MM.1S (cell line): ENCODE measurements around the gene SLC35F3.

Experiments
- DNase-seq: peaks from one replicate; pipeline ENCODE4 v3.0.0-alpha.2; 2015
- H2AFZ ChIP-seq: fragments of 300-600 bp; sonication (generic); 2 replicates; pipeline ENCODE4 v1.6.0; 2016; ENCODE audit warnings: antibody characterized with exemption, low read length
- H3F3A ChIP-seq: fragments of 300-600 bp; sonication (generic); 2 replicates; pipeline ENCODE4 v1.6.1; 2016; ENCODE audit warnings: mild to moderate bottlenecking, antibody characterized with exemption, low read length, moderate library complexity, mixed read lengths; ENCODE audit not compliant: insufficient read depth
- H3K27ac ChIP-seq: fragments of 300-600 bp; sonication (generic); 2 replicates; pipeline ENCODE4 v1.5.1; 2016; ENCODE audit warnings: mild to moderate bottlenecking, low read length
- H3K27me3 ChIP-seq: fragments of 300-600 bp; sonication (generic); replicated peaks from 2 replicates; pipeline ENCODE4 v1.6.0; 2016; ENCODE audit warnings: low read length; ENCODE audit not compliant: insufficient read depth
- H3K36me3 ChIP-seq: fragments of 300-600 bp; sonication (generic); replicated peaks from 2 replicates; pipeline ENCODE4 v1.6.1; 2016; ENCODE audit warnings: mild to moderate bottlenecking, low read length, mixed read lengths; ENCODE audit not compliant: insufficient read depth
- H3K4me1 ChIP-seq: fragments of 300-600 bp; sonication (generic); 2 replicates; pipeline ENCODE4 v1.6.1; 2016; ENCODE audit warnings: low read length, mixed read lengths
- H3K4me2 ChIP-seq: fragments of 300-600 bp; sonication (generic); 2 replicates; pipeline ENCODE4 v1.6.0; 2016; ENCODE audit warnings: low read depth, low read length
- H3K4me3 ChIP-seq: fragments of 300-600 bp; sonication (generic); 2 replicates; pipeline ENCODE4 v1.5.1; 2016; ENCODE audit warnings: low read length, mixed read lengths
- H3K79me2 ChIP-seq: fragments of 300-600 bp; sonication (generic); 2 replicates; pipeline ENCODE4 v1.6.1; 2016; ENCODE audit warnings: mixed run types, low read length, mixed read lengths
- H3K9ac ChIP-seq: fragments of 300-600 bp; sonication (generic); 2 replicates; pipeline ENCODE4 v1.6.1; 2016; ENCODE audit warnings: low read length, mixed read lengths
- H3K9me2 ChIP-seq: fragments of 300-600 bp; sonication (generic); replicated peaks from 2 replicates; pipeline ENCODE4 v1.6.1; 2016; ENCODE audit warnings: mild to moderate bottlenecking, low read length, mixed read lengths; ENCODE audit not compliant: insufficient read depth
- H3K9me3 ChIP-seq: fragments of 300-600 bp; sonication (generic); replicated peaks from 2 replicates; pipeline ENCODE4 v1.6.1; 2016; ENCODE audit warnings: mild to moderate bottlenecking, low read length, mixed read lengths; ENCODE audit not compliant: insufficient read depth
- H4K20me1 ChIP-seq: fragments of 300-600 bp; sonication (generic); 2 replicates; pipeline ENCODE4 v1.6.1; 2016; ENCODE audit warnings: mild to moderate bottlenecking, low read length, moderate library complexity, mixed read lengths; ENCODE audit not compliant: insufficient read depth
- EZH2 ChIP-seq: fragments of 300-600 bp; sonication (generic); optimal IDR thresholded peaks from 2 replicates; pipeline ENCODE3; 2017; ENCODE audit warnings: low read depth, mild to moderate bottlenecking, antibody characterized with exemption, low read length, mixed read lengths
- EZH2phosphoT487 ChIP-seq: fragments of 300-600 bp; sonication (generic); IDR thresholded peaks from 2 replicates; pipeline ENCODE4 v1.6.1; 2018; ENCODE audit warnings: antibody characterized with exemption, low read length
- TF ChIP-seq, protein P1 (sequence below): fragments of 300-600 bp; sonication (generic); IDR thresholded peaks from 2 replicates; pipeline ENCODE4 v1.5.1; 2016; ENCODE audit warnings: antibody characterized with exemption, low read length, mixed read lengths

The SLC35F3 gene

DNA sequence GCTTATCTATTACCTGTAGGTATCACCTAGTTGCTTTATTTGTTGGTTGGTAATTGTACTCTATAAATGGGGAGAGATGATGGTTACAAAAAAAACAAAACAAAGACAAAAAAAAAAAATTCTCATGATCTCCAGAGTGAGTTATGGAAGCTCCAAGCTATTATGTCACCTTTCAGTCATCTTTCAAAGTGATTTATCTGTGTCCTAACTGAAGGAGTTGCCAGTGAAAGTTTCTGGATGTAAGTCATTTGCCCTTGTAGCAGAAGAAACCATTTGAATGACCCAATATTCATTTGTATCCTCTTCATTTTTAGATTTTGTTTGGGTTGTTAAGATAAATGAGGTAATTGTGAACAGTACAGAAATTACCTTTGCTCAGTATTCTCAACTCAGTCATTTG lies 3.6 kb downstream of the SLC35F3 start:
- Histone ChIP-seq H3K27me3 (no peaks in the 10 kb centered on the region), H2AFZ (no peak overlapping the region), H3K9me3 (no peaks in the 10 kb centered on the region), H3K4me1 (no peaks in the 10 kb centered on the region), H3K4me3 (no peak overlapping the region), H3K36me3 (no peaks in the 10 kb centered on the region), H4K20me1 (no peaks in the 10 kb centered on the region), H3F3A (no peaks in the 10 kb centered on the region), H3K4me2 (no peak overlapping the region), H3K9ac (no peak overlapping the region), H3K9me2 (no peaks in the 10 kb centered on the region), H3K79me2 (no peaks in the 10 kb centered on the region), H3K27ac (no peak overlapping the region)
- TF ChIP-seq EZH2phosphoT487: no peak
- no peak for DNase-seq

DNA sequence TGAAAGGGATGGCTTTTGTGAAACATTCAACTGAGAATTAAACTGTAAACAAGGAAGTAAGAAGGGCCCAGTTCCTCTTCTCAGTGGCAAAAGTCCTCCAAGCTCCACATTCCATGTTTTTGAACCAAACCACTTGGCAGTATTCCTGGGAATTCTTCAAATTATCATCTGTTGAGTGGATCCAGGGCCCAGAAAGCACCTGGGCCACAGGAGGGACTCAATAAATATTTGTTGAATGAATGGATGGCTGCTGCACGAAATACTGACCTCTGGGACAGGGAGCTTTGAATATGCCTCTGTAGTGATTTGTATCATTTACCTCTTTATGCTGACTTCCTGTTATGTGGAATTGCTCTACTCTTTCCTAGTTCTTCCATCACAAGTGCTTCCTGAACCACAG lies 4.7 kb downstream of the SLC35F3 start:
- Histone ChIP-seq H3F3A (no peaks in the 10 kb centered on the region), H3K79me2 (no peaks in the 10 kb centered on the region), H3K4me1 (no peaks in the 10 kb centered on the region), H3K9me2 (no peaks in the 10 kb centered on the region), H3K4me2 (no peak overlapping the region), H3K36me3 (no peaks in the 10 kb centered on the region), H4K20me1 (no peaks in the 10 kb centered on the region), H3K9me3 (no peaks in the 10 kb centered on the region), H2AFZ (no peak overlapping the region), H3K27ac (no peak overlapping the region), H3K9ac (no peak overlapping the region), H3K27me3 (no peaks in the 10 kb centered on the region), H3K4me3 (no peak overlapping the region)
- DNase-seq: no peak
- TF ChIP-seq EZH2phosphoT487 (no peak), EZH2 (no peak)
- TF ChIP-seq, protein P1, sequence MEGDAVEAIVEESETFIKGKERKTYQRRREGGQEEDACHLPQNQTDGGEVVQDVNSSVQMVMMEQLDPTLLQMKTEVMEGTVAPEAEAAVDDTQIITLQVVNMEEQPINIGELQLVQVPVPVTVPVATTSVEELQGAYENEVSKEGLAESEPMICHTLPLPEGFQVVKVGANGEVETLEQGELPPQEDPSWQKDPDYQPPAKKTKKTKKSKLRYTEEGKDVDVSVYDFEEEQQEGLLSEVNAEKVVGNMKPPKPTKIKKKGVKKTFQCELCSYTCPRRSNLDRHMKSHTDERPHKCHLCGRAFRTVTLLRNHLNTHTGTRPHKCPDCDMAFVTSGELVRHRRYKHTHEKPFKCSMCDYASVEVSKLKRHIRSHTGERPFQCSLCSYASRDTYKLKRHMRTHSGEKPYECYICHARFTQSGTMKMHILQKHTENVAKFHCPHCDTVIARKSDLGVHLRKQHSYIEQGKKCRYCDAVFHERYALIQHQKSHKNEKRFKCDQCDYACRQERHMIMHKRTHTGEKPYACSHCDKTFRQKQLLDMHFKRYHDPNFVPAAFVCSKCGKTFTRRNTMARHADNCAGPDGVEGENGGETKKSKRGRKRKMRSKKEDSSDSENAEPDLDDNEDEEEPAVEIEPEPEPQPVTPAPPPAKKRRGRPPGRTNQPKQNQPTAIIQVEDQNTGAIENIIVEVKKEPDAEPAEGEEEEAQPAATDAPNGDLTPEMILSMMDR: no peak

DNA sequence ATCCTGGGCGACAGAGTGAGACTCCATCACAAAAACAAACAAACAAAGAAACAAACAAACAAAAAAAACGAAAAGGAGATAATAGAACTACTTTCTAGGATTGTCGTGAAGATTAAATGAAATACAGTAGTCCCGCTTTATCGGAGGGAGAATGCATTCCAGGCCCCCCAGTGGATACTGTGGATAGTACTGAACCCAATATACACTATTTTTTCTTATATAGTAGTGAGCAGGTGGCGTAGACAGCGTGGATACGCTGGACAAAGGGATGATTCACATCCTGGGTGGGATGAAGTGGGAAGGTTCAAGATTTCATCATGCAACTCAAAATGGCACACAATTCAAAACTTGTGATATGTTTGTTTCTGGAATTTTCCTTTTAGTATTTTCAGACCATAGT lies 8.0 kb downstream of the SLC35F3 start:
- Histone ChIP-seq H2AFZ (no peak overlapping the region), H3K4me3 (no peak overlapping the region), H3K9ac (no peak overlapping the region), H4K20me1 (no peaks in the 10 kb centered on the region), H3K27me3 (no peaks in the 10 kb centered on the region), H3F3A (no peaks in the 10 kb centered on the region), H3K36me3 (no peaks in the 10 kb centered on the region), H3K79me2 (no peaks in the 10 kb centered on the region), H3K9me2 (no peaks in the 10 kb centered on the region), H3K9me3 (no peaks in the 10 kb centered on the region), H3K4me2 (no peak overlapping the region), H3K27ac (no peak overlapping the region), H3K4me1 (no peaks in the 10 kb centered on the region)
- no peak for DNase-seq
- TF ChIP-seq, protein P1: no peak

DNA sequence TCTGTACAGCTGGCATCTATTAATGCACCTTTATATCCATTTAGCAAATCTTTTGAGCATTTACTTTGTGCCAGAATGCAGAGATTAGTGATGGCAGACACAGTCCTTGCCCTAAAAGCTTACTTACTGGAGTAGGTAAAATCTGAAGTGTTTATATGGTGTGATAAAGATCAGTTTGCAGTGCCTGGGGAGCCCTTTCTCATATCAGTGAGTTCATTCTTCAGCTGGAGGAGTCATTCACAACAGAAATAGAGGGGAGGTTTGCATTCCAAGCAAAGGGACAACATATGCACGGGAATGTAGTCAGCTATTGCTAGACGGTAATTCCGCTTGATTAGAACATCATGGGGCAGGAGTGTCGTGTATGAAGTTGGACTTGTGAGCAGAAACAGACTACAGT lies 8.4 kb downstream of the SLC35F3 start:
- Histone ChIP-seq H3K27me3 (no peaks in the 10 kb centered on the region), H3K27ac (no peak overlapping the region)

More for the DNA sequence above, 8.4 kb downstream of the SLC35F3 start:
- H3K4me1 ChIP-seq: no peaks in the 10 kb centered on the region
- no peak overlapping the region for H2AFZ ChIP-seq
- no peaks in the 10 kb centered on the region for H3K9me2 ChIP-seq
- H3K9ac ChIP-seq: no peak overlapping the region
- no peak for DNase-seq
- H3K4me3 ChIP-seq: no peak overlapping the region
- no peaks in the 10 kb centered on the region for H3F3A ChIP-seq
- no peaks in the 10 kb centered on the region for H3K79me2 ChIP-seq
- H4K20me1 ChIP-seq: no peaks in the 10 kb centered on the region
- no peaks in the 10 kb centered on the region for H3K36me3 ChIP-seq
- H3K4me2 ChIP-seq: no peak overlapping the region
- TF ChIP-seq EZH2phosphoT487: no peak
- no peak for TF ChIP-seq EZH2
- TF ChIP-seq, protein P1: no peak
- H3K9me3 ChIP-seq: no peaks in the 10 kb centered on the region
